Stimulated activated CD8-positive, alpha-beta memory T cell treated with anti-CD3 and anti-CD28 coated beads, Interleukin-12 subunit alpha, Interleukin-12 subunit beta, amount 100 ng/mL, for 24 hours (primary cell): Measurements from ENCODE around the gene SH3BP4.

ENCODE experiments used
- DNase-seq: peaks from one replicate; pipeline ENCODE4 v3.0.0-alpha.2; 2020; ENCODE audit errors: extremely low read depth

SH3BP4 gene

GRCh38 chr2:234983011-234983726 is 31.4 kb downstream of the SH3BP4 start:
- no peak for DNase-seq

GRCh38 chr2:234985608-234986245 is 33.9 kb downstream of the SH3BP4 start:
- DNase-seq, result no peak

GRCh38 chr2:234986390-234986789 is 34.6 kb downstream of the SH3BP4 start:
- DNase-seq, result no peak

GRCh38 chr2:234986876-234987720 is 35.3 kb downstream of the SH3BP4 start:
- no peak for DNase-seq

GRCh38 chr2:234987754-234988153 is 35.9 kb downstream of the SH3BP4 start:
- DNase-seq, result no peak

- DNase-seq, result no peak
Observed at GRCh38 chr2:234988491-234988890, 36.7 kb downstream of the SH3BP4 start.

GRCh38 chr2:234989183-234989701 is 37.4 kb downstream of the SH3BP4 start:
- DNase-seq, result no peak

- no peak for DNase-seq
Observed at GRCh38 chr2:234990300-234990699, 38.5 kb downstream of the SH3BP4 start.

- DNase-seq, result no peak
Observed at GRCh38 chr2:234991290-234991689, 39.5 kb downstream of the SH3BP4 start.

GRCh38 chr2:234991793-234992192 is 40.0 kb downstream of the SH3BP4 start:
- DNase-seq, result no peak

- DNase-seq, result no peak
Observed at GRCh38 chr2:234992196-234992595, 40.4 kb downstream of the SH3BP4 start.

GRCh38 chr2:234992624-234993349 is 41.0 kb downstream of the SH3BP4 start:
- no peak for DNase-seq

GRCh38 chr2:234993541-234993981 is 41.7 kb downstream of the SH3BP4 start:
- DNase-seq, result no peak

GRCh38 chr2:234994438-234995321 is 42.9 kb downstream of the SH3BP4 start:
- no peak for DNase-seq

GRCh38 chr2:234995332-234996068 is 43.7 kb downstream of the SH3BP4 start:
- DNase-seq, result no peak

- DNase-seq, result no peak
Observed at GRCh38 chr2:234996069-234996940, 44.5 kb downstream of the SH3BP4 start.

GRCh38 chr2:234996941-234997270 is 45.1 kb downstream of the SH3BP4 start:
- DNase-seq, result no peak

- DNase-seq, result no peak
Observed at GRCh38 chr2:234997389-234997788, 45.6 kb downstream of the SH3BP4 start.
